ENCODE measurements around the gene PCMT1.
"Not testable (repeated sequence)": the region's sequence is repeated elsewhere in the genome, so short reads cannot be mapped to it uniquely, and the experiment has no call there.

Gene PCMT1

GRCh38 chr6:149751239-149751638, 1.7 kb downstream of the PCMT1 start:
- no peak for DNase-seq

- DNase-seq, result not testable (repeated sequence)
Measured at GRCh38 chr6:149751920-149752319, 2.4 kb downstream of the PCMT1 start.

- no peak for DNase-seq
Measured at GRCh38 chr6:149752600-149753373, 3.2 kb downstream of the PCMT1 start.

GRCh38 chr6:149753374-149753637, 3.8 kb downstream of the PCMT1 start:
- not testable (repeated sequence) for DNase-seq

GRCh38 chr6:149754548-149754947, 5.0 kb downstream of the PCMT1 start:
- no peak for DNase-seq

- no peak for DNase-seq
Measured at GRCh38 chr6:149755300-149756260, 6.0 kb downstream of the PCMT1 start.

- DNase-seq, result no peak
Measured at GRCh38 chr6:149756261-149756636, 6.7 kb downstream of the PCMT1 start.

GRCh38 chr6:149761438-149761837, 11.9 kb downstream of the PCMT1 start:
- DNase-seq, result no peak

GRCh38 chr6:149763866-149764265, 14.3 kb downstream of the PCMT1 start:
- DNase-seq, result no peak

- DNase-seq, result no peak
Measured at GRCh38 chr6:149766156-149766769, 16.7 kb downstream of the PCMT1 start.

GRCh38 chr6:149769676-149770075, 20.1 kb downstream of the PCMT1 start:
- no peak for DNase-seq

- no peak for DNase-seq
Measured at GRCh38 chr6:149771185-149771584, 21.6 kb downstream of the PCMT1 start.

GRCh38 chr6:149771925-149772324, 22.4 kb downstream of the PCMT1 start:
- no peak for DNase-seq

- no peak for DNase-seq
Measured at GRCh38 chr6:149777624-149778023, 28.1 kb downstream of the PCMT1 start.

- no peak for DNase-seq
Measured at GRCh38 chr6:149779644-149779963, 30.1 kb downstream of the PCMT1 start.

- no peak for DNase-seq
Measured at GRCh38 chr6:149781715-149782114, 32.2 kb downstream of the PCMT1 start.

GRCh38 chr6:149782337-149782736, 32.8 kb downstream of the PCMT1 start:
- no peak for DNase-seq

- no peak for DNase-seq
Measured at GRCh38 chr6:149783551-149783950, 34.0 kb downstream of the PCMT1 start.

- DNase-seq, result no peak
Measured at GRCh38 chr6:149806127-149806526, 56.6 kb downstream of the PCMT1 start.

GRCh38 chr6:149809798-149810197, 60.3 kb downstream of the PCMT1 start:
- DNase-seq, result no peak

GRCh38 chr6:149813351-149813750, 63.8 kb downstream of the PCMT1 start:
- no peak for DNase-seq

GRCh38 chr6:149815788-149816187, 66.2 kb downstream of the PCMT1 start:
- no peak for DNase-seq

- no peak for DNase-seq
Measured at GRCh38 chr6:149820506-149820905, 71.0 kb downstream of the PCMT1 start.

GRCh38 chr6:149821492-149821891, 72.0 kb downstream of the PCMT1 start:
- no peak for DNase-seq

All from DMS 273 treated with DMSO at 0.1 percent for 48 hours (cell line).